CD8-positive, alpha-beta memory T cell (primary cell): ENCODE data around the gene SIPA1L3. TPM values are rescaled to one million over a fixed set of nuclear protein-coding genes. Genes with fewer than 3 reads are reported as not detected.

ENCODE experiments used
- CTCF ChIA-PET: fragments of 350-600 bp; sonication (Branson Sonifier 250); formaldehyde crosslinking; loops from one replicate; lab custom pipeline; 2021; ENCODE audit warnings: antibody characterized with exemption; lab: Charles Lee
- POLR2A ChIA-PET: fragments of 350-600 bp; sonication (Branson Sonifier 250); formaldehyde crosslinking; loops from one replicate; lab custom pipeline; 2021; ENCODE audit warnings: antibody characterized with exemption; lab: Charles Lee
- DNase-seq, 5 donors: peaks; one replicate each; pipeline versions ENCODE4 v3.0.0 to v3.0.0-alpha.2; 2020 to 2022; ENCODE audit warnings: mixed read lengths in 1 of 5
- H3K27ac ChIP-seq: one replicate; pipeline ENCODE4 v1.7.0; 2013; ENCODE audit warnings: low read depth, mild to moderate bottlenecking, low read length, moderate library complexity
- H3K27me3 ChIP-seq: 2 replicates; pipeline ENCODE4 v1.7.0; 2013; ENCODE audit warnings: low read length, mild to moderate bottlenecking; ENCODE audit not compliant: insufficient read depth, poor library complexity, severe bottlenecking
- H3K36me3 ChIP-seq: 2 replicates; pipeline ENCODE4 v1.7.0; 2013; ENCODE audit warnings: mild to moderate bottlenecking, low read length, moderate library complexity; ENCODE audit not compliant: insufficient read depth
- H3K4me1 ChIP-seq: 2 replicates; pipeline ENCODE4 v1.7.0; 2013; ENCODE audit warnings: mild to moderate bottlenecking, low read length, moderate library complexity; ENCODE audit not compliant: insufficient read depth
- H3K4me3 ChIP-seq: 2 replicates; pipeline ENCODE4 v1.7.0; 2013; ENCODE audit warnings: mild to moderate bottlenecking, low read length
- H3K9me3 ChIP-seq: 2 replicates; pipeline ENCODE4 v1.7.0; 2013; ENCODE audit warnings: mild to moderate bottlenecking, low read length
- H3K27ac Mint-ChIP-seq, 8 donors: one replicate each; pipeline ENCODE4 v1.8.0; 2020 to 2021; ENCODE audit warnings: mixed read lengths in 8 of 8, mild to moderate bottlenecking in 6 of 8, inconsistent platforms in 3 of 8, moderate library complexity in 3 of 8
- H3K27me3 Mint-ChIP-seq, 2 donors: one replicate each; pipeline ENCODE4 v1.8.0; 2020 to 2021; ENCODE audit warnings: mixed read lengths in 2 of 2, mild to moderate bottlenecking in 1 of 2, moderate library complexity in 1 of 2
- H3K36me3 Mint-ChIP-seq, 3 donors: one replicate each; pipeline ENCODE4 v1.8.0; 2020 to 2021; ENCODE audit warnings: mixed read lengths in 3 of 3, inconsistent platforms in 1 of 3, mild to moderate bottlenecking in 1 of 3
- H3K4me1 Mint-ChIP-seq, 3 donors: one replicate each; pipeline ENCODE4 v1.8.0; 2020 to 2021; ENCODE audit warnings: mixed read lengths in 3 of 3, inconsistent platforms in 1 of 3, mild to moderate bottlenecking in 1 of 3
- H3K4me3 Mint-ChIP-seq, 7 donors: one replicate each; pipeline ENCODE4 v1.8.0; 2020 to 2021; ENCODE audit warnings: mixed read lengths in 7 of 7, mild to moderate bottlenecking in 6 of 7, moderate library complexity in 4 of 7, inconsistent platforms in 2 of 7
- H3K9me3 Mint-ChIP-seq, 5 donors: one replicate each; pipeline ENCODE4 v1.8.0; 2020 to 2022; ENCODE audit warnings: mixed read lengths in 5 of 5, mild to moderate bottlenecking in 3 of 5, moderate library complexity in 2 of 5, inconsistent platforms in 1 of 5
- polyA plus RNA-seq: library from polyadenylated mRNA; unstranded; fragments of 300-500 nt; fragmentation: Illumina TruSeq; gene quantifications from one replicate; pipeline ENCODE4 v1.2.3, GENCODE V29; 2021
- total RNA-seq, 2 experiments: library from RNA; stranded (reverse); gene quantifications; one replicate each; pipeline ENCODE4 v1.2.3, GENCODE V29; 2021

SIPA1L3 gene
- total and polyA plus RNA-seq, 3 experiments from 2014 or later, result 5.4 to 14.8 (median 11.5) TPM

GRCh38 chr19:37902668-37903067, 4.3 kb upstream of the SIPA1L3 start:
- ChIA-PET POLR2A (no interaction called here), CTCF (interaction anchor here (0.6 to 3.0 kb wide), 22 partner anchors 9 to 1029 kb away, joined by 3 to 12 read pairs (median 4); partner anchors contain the start of genes CATSPERG, FAM98C and PSMD8)
- H3K27ac Mint-ChIP-seq, result peak overlapping the region in 5 of 8 donors; percentile 37 to 77 (median 60)
- Histone ChIP-seq H3K27ac (no peak overlapping the region), H3K4me3 (no peak overlapping the region), H3K9me3 (no peaks in the 10 kb centered on the region), H3K36me3 (no peaks in the 10 kb centered on the region), H3K4me1 (peaks cover 7% of the 10 kb centered on the region), H3K27me3 (no peaks in the 10 kb centered on the region)
- DNase-seq, result peak; percentile 60 to 83 (median 65)
- peaks cover 0 to 4% (median 0%) of the 10 kb centered on the region in 3 donors for H3K36me3 Mint-ChIP-seq
- peak overlapping the region in 1 of 7 donors; percentile 88 for H3K4me3 Mint-ChIP-seq
- H3K9me3 Mint-ChIP-seq, result no peaks in the 10 kb centered on the region
- H3K27me3 Mint-ChIP-seq, result no peaks in the 10 kb centered on the region
- H3K4me1 Mint-ChIP-seq, result peaks cover 10 to 12% (median 10%) of the 10 kb centered on the region in 3 donors

GRCh38 chr19:37903096-37903495, 3.9 kb upstream of the SIPA1L3 start:
- Mint-ChIP-seq H3K27ac (peak overlapping the region in 4 of 8 donors; percentile 33 to 71 (median 48)), H3K27me3 (no peaks in the 10 kb centered on the region), H3K4me3 (peak overlapping the region in 1 of 7 donors; percentile 88), H3K36me3 (peaks cover 0 to 4% (median 0%) of the 10 kb centered on the region in 3 donors), H3K4me1 (peaks cover 12 to 17% (median 14%) of the 10 kb centered on the region in 3 donors), H3K9me3 (no peaks in the 10 kb centered on the region)
- ChIA-PET POLR2A (no interaction called here), CTCF (interaction anchor here (0.7 to 3.0 kb wide), 19 partner anchors 9 to 1029 kb away, joined by 3 to 12 read pairs (median 5); partner anchors contain the start of genes CATSPERG, FAM98C and PSMD8)
- Histone ChIP-seq H3K27ac (no peak overlapping the region), H3K4me1 (peaks cover 11% of the 10 kb centered on the region), H3K36me3 (no peaks in the 10 kb centered on the region), H3K27me3 (no peaks in the 10 kb centered on the region), H3K9me3 (no peaks in the 10 kb centered on the region), H3K4me3 (no peak overlapping the region)
- no peak for DNase-seq

- peaks cover 0 to 4% (median 0%) of the 10 kb centered on the region in 3 donors for H3K36me3 Mint-ChIP-seq
- ChIA-PET CTCF (interaction anchor here (0.7 to 2.4 kb wide), 7 partner anchors 8 to 496 kb away, joined by 3 to 9 read pairs (median 4); partner anchors contain the start of genes CATSPERG, FAM98C and ZNF573), POLR2A (interaction anchor here (0.7 to 1.6 kb wide), 5 partner anchors 127 to 1296 kb away, joined by 3 to 10 read pairs (median 4); partner anchors contain the start of genes FAM98C, PSMD8 and ZNF573)
- peak within 1 kb of the TSS; percentile 87 for H3K27ac ChIP-seq
- no peaks in the 10 kb centered on the region for H3K27me3 ChIP-seq
- peaks cover 21% of the 10 kb centered on the region for H3K4me1 ChIP-seq
- no peaks in the 10 kb centered on the region for H3K9me3 Mint-ChIP-seq
- H3K36me3 ChIP-seq, result no peaks in the 10 kb centered on the region
- peak within 1 kb of the TSS; percentile 99 for H3K4me3 ChIP-seq
- DNase-seq, result peak; percentile 12 to 68 (median 50)
- peak within 1 kb of the TSS; percentile 91 to 98 (median 93) for H3K4me3 Mint-ChIP-seq
- H3K9me3 ChIP-seq, result no peaks in the 10 kb centered on the region
- peaks cover 24 to 39% (median 35%) of the 10 kb centered on the region in 3 donors for H3K4me1 Mint-ChIP-seq
- H3K27ac Mint-ChIP-seq, result peak within 1 kb of the TSS; percentile 70 to 98 (median 84)
- H3K27me3 Mint-ChIP-seq, result no peaks in the 10 kb centered on the region
These were observed 801 bp upstream of the SIPA1L3 start, which contains the start of gene WDR87 for GRCh38 chr19:37905946-37906868. Gene WDR87, minus strand, starts transcription at chr19:37906594. Its CDS starts 8,355 bp downstream, at chr19:37898239.

- Histone ChIP-seq H3K27me3 (no peaks in the 10 kb centered on the region), H3K27ac (peak overlapping the region; percentile 87), H3K4me1 (peaks cover 21% of the 10 kb centered on the region), H3K4me3 (peak overlapping the region; percentile 99), H3K36me3 (no peaks in the 10 kb centered on the region), H3K9me3 (no peaks in the 10 kb centered on the region)
- peaks cover 0 to 4% (median 2%) of the 10 kb centered on the region in 3 donors for H3K36me3 Mint-ChIP-seq
- H3K9me3 Mint-ChIP-seq, result no peaks in the 10 kb centered on the region
- H3K4me3 Mint-ChIP-seq, result peak overlapping the region; percentile 64 to 95 (median 82)
- peaks cover 30 to 45% (median 42%) of the 10 kb centered on the region in 3 donors for H3K4me1 Mint-ChIP-seq
- H3K27ac Mint-ChIP-seq, result peak overlapping the region in 4 of 8 donors; percentile 43 to 82 (median 44)
- POLR2A ChIA-PET, result interaction anchor here (0.5 to 0.9 kb wide), 3 partner anchors 140 to 426 kb away, joined by 3 to 7 read pairs (median 5); no protein-coding TSS in a partner anchor
- CTCF ChIA-PET, result interaction anchor here (0.8 to 2.4 kb wide), 6 partner anchors 10 to 428 kb away, joined by 3 to 9 read pairs (median 4); partner anchors contain the start of genes CATSPERG and ZNF573
- no peaks in the 10 kb centered on the region for H3K27me3 Mint-ChIP-seq
- DNase-seq, result no peak
These were observed 887 bp downstream of the SIPA1L3 start for GRCh38 chr19:37907735-37908455.

- Mint-ChIP-seq H3K4me1 (peaks cover 33 to 51% (median 51%) of the 10 kb centered on the region in 3 donors), H3K4me3 (peak overlapping the region in 2 of 7 donors; percentile 57 to 67), H3K27me3 (no peaks in the 10 kb centered on the region), H3K9me3 (no peaks in the 10 kb centered on the region), H3K36me3 (peaks cover 0 to 4% (median 2%) of the 10 kb centered on the region in 3 donors), H3K27ac (no peak overlapping the region)
- Histone ChIP-seq H3K4me3 (no peak overlapping the region), H3K27me3 (no peaks in the 10 kb centered on the region), H3K27ac (no peak overlapping the region), H3K36me3 (no peaks in the 10 kb centered on the region), H3K4me1 (peaks cover 21% of the 10 kb centered on the region), H3K9me3 (no peaks in the 10 kb centered on the region)
- POLR2A ChIA-PET, result no interaction called here
- CTCF ChIA-PET, result no interaction called here
- DNase-seq, result no peak
These were observed 2.7 kb downstream of the SIPA1L3 start for GRCh38 chr19:37909661-37910199.

- no peak overlapping the region for H3K4me3 Mint-ChIP-seq
These were observed 7.9 kb downstream of the SIPA1L3 start for GRCh38 chr19:37914908-37915307.

More at GRCh38 chr19:37914908-37915307, 7.9 kb downstream of the SIPA1L3 start:
- Histone ChIP-seq H3K27me3 (no peaks in the 10 kb centered on the region), H3K27ac (no peak overlapping the region), H3K4me3 (no peak overlapping the region), H3K4me1 (no peaks in the 10 kb centered on the region), H3K36me3 (no peaks in the 10 kb centered on the region), H3K9me3 (no peaks in the 10 kb centered on the region)
- peaks cover 0 to 14% (median 9%) of the 10 kb centered on the region in 3 donors for H3K36me3 Mint-ChIP-seq
- no peak for DNase-seq
- peaks cover 21 to 39% (median 37%) of the 10 kb centered on the region in 3 donors for H3K4me1 Mint-ChIP-seq
- peak overlapping the region in 3 of 8 donors; percentile 1 to 54 (median 42) for H3K27ac Mint-ChIP-seq
- CTCF ChIA-PET, result interaction anchor here (1.7 kb wide), 1 partner anchor 12 kb away, joined by 5 read pairs; no protein-coding TSS in a partner anchor
- POLR2A ChIA-PET, result no interaction called here
- H3K9me3 Mint-ChIP-seq, result no peaks in the 10 kb centered on the region
- H3K27me3 Mint-ChIP-seq, result no peaks in the 10 kb centered on the region
